ENCODE measurements around the gene SMIM11.

GRCh38 chr21:34335316-34335715 lies 40.0 kb upstream of the SMIM11 start:
- no peak for TF ChIP-seq CTCF (IDR thresholded peaks at IDR 0.05)
- no peak for TF ChIP-seq EZH2 (IDR thresholded peaks at IDR 0.05; ENCODE audit: borderline replicate concordance, insufficient read depth, low read depth, low read length, poor library complexity, severe bottlenecking)

All from B cell (primary cell).